Brain pericyte (primary cell): Measurements from ENCODE around the gene ACAA1.
"Not testable (repeated sequence)": the region's sequence is repeated elsewhere in the genome, so short reads cannot be mapped to it uniquely, and the experiment has no call there.

ENCODE experiments used
- DNase-seq: peaks from one replicate; pipeline ENCODE4 v3.0.0-alpha.2; 2012; ENCODE audit warnings: low read depth, low spot score

ACAA1 gene

DNA sequence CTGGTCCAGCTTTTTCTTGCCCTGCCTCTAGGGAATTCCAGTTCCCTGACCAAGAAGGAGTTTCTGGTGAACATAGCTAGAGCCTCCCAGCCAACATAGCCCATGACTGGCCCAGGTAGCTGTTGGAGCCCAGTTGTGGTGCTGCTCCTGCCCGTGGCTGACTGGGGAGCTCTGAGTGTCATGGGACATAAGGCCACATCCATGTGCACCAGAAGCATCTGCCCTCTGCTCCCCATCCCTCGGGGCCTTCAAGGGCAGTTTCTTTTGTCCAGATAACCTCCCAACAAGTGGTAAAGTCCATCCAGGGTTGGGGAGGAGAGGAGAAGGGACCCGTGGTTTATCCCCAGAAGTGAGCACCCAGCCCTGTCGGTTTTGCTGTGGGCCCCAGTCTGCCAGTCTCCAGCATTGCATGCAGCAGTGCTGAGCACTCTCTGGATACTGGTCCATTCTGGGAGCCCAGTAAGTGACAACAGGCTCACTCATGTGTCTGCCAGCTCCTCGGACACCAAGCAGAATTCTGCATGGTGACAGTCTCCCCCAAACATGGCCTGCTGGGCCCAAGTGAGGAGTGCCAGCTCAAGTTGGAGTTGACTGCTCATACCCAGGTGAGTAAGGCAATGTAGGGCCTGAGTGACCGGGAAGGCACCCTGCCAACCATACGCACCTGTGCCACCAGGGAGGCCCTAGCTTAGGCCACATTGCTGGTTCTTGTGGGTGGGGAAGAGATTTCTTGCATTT lies 28.8 kb downstream of the ACAA1 start:
- DNase-seq, result no peak

DNA sequence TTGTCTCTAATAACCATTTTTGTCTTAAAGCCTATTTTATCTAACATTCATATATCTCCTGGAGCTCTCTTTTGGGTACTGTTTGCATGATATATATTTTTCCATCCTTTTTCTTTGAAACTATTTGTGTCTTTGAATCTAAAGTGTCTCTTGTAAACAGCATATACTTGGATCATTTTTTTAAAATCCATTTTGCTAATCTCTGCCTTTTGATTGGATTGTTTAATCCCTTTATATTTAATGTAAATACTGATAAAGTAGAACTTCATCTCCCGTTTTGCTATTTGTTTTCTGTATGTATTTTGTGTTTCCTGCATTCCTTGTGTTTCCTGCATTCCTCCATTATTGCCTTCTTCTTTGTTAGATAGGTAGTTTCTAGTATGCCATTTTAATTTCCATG lies 31.4 kb downstream of the ACAA1 start:
- no peak for DNase-seq

DNA sequence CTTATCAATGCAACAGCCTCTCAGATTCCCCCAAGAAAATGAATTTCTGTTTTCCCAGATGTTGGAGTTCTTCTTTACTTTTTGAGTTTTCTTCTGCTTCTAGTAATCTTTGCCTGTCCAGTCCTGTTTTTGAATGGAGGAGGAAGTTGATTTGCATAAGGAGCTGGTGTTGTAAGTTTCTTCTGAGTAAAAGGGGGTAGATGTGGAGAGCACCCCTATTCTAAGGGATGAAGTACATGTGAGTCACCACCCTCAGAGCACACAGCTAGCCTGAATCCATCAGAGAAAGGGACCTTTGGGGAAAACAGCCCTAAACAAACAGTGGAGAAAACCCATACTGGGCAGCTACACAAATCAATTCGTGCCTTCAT lies 34.5 kb downstream of the ACAA1 start:
- DNase-seq, result no peak

DNA sequence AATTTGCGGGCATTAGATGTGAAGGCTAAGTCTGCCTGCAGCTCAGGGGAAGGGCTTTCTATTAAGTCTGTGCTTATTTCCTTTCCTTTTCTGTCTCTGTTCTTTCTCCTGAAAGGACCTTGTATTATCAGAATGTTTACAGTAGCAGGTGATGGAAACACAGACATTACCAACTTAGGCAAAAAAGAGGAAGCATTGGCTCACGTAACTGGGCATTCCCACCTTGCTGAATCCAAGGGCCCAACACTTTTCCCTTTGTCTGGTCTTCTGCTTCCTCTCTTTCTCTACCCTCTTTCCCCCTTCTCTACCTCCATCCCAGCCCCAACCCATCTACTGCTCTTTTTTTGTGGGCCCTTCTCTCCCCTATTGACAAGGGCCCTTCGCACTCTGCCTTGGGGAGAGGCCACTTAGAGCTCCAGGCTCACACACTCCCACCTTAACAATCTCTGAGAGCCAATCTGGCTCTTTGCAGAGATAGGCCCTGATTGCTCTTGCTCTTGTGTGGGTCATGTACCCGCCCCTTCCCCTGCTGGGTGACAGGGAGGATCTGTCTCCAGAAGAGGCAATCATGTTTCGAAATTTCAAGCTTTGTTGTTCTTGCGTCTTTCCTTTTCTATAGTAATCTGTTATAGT lies 35.0 kb downstream of the ACAA1 start:
- no peak for DNase-seq

DNA sequence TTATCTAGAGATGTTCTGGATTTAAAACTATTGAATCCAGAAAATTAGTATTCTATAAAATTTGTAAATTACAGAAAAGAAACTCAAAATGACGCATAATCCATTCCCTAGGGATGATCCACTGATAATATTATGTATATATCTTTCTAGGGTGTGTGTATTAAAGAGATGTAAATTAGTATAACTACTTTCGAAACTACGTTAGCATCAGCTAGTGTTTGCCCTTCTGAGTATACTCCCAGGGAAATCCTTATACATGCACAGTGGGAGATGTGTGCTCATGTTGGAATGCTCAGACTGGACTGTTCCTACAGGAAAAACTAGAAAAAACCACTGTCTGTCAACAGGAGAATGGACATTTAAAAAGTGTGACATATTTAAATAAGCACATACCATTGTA lies 36.4 kb downstream of the ACAA1 start:
- DNase-seq, result no peak

DNA sequence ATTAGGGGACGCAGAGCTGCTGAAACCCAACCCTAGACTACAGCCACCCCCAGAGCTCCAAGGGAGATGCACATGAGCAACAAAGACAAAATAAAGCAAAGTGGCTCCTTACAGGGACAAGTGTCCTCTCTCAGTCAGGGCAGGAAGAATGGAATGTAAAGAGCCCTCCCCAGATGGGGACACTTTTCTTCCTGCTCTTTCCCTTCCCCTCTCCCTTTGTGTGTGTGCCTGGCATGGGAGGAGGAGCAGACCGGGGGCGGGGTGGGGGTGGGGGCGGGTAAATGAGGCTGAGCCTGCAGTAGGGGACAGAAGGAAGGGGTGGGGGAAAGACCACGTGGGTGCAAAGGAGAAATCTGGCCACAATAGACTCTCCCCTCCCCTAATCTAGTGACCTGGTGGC lies 37.4 kb downstream of the ACAA1 start:
- no peak for DNase-seq

DNA sequence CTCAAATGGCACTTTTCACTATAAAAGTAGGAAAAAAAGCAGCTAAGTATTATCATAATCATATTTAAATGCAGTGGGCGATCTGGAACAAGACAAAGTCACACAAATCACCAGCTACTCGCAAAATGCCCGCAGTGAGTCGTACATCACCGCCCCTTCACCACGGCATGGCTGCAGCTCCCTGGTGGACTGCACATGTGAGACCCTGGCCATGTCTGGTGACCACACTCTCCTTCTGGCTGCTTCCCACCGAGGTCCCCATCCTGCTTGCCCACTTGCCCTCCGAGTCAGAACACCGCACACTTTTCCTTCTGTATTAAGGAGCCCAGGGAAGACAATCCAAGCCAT lies 38.6 kb downstream of the ACAA1 start:
- no peak for DNase-seq

DNA sequence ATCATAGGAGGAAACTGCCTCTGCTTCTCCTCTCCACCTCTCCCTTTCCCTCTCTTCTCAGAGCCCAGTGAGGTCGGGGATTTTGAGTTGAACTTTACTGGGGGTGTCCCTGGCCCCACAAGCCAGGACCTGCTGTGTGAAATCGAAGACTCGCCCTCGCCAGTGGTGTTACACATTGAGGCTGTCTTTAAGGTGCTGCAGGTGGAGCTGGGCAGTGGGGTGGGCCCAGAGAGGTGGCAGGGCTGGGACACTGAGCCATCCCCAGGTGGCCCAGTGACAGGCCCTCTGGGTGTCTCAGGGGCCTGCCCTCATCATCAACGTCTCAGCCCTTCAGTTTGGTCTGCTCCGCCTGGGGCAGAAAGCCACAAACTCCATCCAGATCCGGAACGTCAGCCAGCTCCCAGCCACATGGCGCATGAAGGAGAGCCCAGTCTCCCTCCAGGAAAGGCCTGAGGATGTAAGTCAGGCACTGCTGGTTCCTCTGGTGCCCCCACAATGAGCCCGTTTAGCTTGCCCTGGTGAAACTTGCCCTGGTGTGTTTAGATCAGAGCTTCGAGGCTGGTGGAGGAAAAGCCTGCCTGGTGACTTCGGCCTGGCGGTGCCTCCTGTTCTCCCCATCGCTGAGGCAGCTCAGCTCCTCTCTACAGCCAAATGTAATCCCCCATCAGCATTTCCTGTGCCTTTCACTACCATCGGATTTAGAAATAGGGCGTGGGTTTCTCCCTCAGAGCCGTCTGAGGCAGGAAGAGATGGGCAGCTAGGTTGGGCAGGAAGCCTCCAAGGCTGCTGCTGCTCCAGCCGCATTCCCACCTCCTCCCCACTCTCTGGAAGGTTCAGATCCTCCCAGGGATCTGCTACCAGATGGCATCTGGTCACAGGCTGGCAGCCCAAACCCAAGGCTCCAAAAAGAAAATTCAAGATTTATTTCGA lies 39.2 kb downstream of the ACAA1 start:
- DNase-seq, result no peak

DNA sequence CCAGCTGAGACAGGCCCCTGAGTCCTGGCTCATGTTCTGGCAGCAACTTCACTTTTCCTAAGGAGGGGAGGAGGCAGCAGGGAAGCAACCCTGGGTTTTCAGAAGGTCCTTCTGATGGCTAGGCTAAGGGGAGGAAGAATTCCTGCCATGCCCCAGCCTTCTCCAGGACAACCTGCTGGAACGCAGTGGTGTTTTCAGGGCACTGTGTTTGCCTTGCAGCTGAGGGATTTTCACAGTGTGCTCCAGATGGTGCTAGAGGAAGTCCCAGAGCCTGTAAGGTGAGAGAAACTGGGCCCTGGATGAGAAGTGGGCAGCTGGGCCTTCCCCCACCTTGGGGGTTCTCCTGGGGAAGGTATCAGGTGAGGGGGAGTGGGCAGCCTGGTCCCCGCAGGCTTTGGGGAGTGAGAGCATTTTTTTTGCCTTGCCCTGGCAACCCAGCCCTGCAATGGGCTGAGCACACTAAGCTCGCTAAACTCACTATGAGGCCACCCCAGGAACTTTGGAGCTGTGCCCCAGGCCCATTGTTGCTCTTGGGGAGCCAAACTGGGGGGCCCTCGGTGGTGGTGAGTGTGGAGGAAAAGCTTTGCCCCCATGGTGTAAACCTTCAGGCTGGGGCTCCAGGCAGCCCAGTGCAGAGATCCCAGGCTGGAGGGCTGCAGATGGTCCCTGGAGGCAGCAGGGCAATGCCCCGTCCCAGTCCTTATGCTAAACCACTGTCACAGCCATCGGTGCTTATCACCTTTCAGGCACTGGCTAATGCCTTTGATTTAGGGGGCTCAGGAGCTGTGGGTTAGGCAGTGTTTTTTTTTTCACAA lies 41.1 kb downstream of the ACAA1 start:
- no peak for DNase-seq

DNA sequence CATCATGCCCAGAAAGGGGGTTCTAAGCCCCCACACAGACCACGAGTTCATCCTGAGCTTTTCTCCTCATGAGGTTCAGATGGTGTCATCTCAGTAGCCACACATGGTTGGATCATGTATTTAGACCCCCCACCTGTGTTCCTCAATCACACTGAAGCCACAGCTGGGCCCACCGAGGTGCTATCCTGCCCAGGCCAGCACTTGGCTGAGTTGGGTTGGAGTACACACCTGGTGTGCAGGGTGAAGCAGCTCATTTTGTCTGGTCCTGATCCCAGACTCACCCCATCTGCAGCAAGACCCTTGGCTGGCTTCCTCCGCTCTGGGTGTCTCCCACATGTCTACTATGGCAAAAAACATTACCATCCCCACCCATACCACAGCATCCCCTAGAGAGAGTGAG lies 41.9 kb downstream of the ACAA1 start:
- no peak for DNase-seq

DNA sequence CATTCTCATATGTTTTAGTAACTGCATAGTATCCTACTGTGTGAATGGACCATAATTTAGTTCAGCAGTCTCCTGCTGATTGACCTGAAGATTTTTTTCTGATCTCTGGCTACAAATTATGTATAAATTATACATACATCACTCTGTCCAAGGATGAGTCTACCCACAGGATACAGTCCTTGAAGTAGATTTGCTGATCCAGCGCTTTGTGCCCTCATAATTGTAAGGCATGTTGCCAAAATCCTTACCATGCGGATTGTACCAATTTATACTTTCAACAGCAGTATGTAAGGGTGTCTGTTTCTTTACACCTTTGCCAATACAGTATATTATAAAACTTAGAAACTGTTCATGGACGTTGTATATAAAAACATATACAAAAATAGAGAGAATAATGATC lies 46.5 kb downstream of the ACAA1 start:
- DNase-seq, result no peak

DNA sequence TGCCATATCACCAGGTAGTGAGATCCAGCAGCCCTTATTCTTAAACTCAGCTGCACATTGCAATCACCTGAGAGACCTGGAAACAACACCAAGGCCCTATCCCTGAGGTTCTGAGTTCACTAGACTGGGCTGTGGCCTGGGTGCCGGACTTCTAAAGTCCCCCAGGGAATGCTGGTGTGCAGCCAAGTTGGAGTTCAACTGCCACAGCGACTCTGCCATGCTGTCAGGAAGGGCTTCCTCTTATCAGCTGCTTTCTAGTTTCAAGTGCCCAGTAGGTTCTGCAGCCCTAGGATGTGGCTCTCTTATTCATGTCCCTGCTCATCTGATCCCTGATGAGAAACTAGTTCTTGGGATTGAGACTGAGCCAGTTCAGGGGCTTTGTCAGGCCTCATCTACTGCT lies 47.8 kb downstream of the ACAA1 start:
- no peak for DNase-seq

DNA sequence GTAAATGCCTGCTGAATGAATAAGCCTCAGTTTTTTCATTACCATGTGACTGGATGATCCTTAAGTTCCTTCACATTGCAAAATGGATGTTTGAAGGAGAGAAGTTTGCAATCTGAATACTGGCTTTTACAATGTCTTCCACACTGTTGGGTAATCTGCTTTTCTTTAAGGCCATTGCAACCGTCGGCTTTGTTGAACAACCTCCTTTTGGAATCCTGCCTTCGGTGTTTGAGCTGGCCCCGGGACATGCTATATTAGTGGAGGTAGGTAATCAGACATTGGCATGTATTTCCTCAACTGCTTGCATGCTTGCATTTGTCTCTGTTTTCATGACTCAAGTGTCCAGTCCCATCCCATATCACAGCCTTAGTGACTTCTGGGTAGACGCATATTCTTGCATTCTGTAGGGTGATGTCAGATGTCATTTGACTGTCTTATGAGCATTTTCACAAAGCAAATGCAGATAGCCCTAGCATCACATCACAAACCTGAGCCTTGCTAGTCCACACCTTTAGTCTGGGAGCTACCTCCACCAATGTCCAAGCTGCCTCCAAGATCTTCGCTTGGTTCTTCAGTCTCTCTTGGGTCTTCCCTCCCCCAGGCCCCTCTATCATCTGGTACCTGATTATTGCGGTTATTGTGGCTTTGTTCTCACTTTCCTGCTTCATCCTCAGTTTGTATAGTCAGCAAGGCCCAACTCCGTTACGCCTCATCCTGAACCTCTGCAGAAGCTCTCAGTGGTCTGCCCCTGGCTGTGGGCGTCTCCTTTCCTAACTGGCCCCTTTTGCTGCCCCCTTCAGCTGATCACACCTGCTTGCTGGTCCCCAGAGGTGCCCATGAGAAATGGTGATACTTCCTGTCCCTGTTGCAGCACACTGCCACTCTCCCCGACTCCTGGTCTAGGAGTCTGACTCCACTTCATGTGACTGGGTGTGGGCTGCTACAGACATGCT lies 48.5 kb downstream of the ACAA1 start:
- no peak for DNase-seq

DNA sequence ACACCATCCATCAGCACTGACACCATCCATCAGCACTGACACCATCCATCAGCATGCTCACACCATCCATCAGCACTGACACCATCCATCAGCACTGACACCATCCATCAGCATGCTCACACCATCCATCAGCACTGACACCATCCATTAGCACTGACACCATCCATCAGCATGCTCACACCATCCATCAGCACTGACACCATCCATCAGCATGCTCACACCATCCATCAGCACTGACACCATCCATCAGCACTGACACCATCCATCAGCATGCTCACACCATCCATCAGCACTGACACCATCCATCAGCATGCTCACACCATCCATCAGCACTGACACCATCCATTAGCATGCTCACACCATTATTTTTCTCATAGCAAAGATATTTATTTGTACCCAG lies 49.6 kb downstream of the ACAA1 start:
- DNase-seq, result not testable (repeated sequence)

DNA sequence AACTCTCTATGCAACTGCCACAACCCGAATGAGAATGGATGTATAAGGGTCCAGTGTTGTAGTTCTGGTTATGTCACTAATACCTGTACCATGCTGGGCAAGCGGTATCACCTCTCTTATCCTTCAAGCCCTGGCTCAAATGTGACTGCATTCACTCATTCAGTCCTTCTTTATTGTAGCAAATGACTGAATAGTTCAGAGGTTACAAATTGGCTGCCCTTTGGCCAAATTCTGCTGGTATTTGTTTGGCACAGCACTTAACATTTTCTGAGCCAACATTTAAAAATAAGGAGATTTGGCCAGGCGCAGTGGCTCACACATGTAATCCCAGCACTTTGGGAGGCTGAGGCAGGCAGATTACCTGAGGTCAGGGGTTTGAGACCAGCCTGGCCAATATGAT lies 50.4 kb downstream of the ACAA1 start:
- no peak for DNase-seq

DNA sequence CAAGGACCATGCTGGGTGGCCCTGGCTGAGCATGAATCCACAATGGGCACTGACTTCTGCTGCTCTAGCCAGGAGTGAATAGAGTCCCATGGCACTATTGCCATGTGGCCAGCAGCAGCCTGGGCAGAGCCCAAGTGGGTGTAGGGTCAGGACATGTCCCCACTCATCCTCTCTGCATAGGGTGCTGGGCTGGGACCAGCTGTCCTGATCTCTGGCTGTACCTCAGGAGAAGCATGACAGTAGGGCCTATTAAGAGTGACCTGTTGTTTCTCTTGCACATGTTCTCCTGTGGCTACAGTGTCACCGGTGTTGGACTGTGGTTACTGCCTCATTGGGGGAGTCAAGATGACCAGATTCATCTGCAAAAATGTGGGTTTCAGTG lies 51.0 kb downstream of the ACAA1 start:
- no peak for DNase-seq

DNA sequence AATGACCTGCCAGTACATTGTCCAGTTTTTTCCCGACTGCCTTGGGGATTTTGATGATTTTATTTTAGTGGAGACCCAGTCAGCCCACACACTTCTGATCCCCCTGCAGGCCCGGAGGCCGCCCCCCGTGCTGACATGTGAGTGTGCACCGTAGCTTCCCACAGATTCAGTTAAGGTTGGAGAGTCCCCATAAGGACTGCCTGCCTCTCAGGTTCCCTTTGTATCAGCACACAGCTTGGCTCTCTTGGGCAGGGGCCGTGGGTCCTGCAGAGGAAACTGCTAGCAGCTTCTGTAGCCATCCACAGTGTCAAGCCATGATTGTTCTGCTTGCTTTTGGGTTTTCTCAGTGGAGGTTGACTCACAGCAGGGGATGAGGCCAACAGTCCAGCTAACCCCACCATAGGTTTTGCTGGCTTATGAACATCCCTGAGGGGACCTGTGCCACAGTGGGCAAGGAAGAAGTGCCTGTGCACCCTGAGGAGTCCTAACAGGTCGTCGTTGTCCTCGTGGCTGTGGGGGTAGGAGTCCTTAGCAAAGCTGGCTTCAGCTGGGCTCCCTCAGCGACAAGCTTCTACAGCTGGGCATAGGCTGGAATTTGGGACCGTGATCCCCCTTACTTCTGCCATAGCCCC lies 51.5 kb downstream of the ACAA1 start:
- DNase-seq, result no peak

DNA sequence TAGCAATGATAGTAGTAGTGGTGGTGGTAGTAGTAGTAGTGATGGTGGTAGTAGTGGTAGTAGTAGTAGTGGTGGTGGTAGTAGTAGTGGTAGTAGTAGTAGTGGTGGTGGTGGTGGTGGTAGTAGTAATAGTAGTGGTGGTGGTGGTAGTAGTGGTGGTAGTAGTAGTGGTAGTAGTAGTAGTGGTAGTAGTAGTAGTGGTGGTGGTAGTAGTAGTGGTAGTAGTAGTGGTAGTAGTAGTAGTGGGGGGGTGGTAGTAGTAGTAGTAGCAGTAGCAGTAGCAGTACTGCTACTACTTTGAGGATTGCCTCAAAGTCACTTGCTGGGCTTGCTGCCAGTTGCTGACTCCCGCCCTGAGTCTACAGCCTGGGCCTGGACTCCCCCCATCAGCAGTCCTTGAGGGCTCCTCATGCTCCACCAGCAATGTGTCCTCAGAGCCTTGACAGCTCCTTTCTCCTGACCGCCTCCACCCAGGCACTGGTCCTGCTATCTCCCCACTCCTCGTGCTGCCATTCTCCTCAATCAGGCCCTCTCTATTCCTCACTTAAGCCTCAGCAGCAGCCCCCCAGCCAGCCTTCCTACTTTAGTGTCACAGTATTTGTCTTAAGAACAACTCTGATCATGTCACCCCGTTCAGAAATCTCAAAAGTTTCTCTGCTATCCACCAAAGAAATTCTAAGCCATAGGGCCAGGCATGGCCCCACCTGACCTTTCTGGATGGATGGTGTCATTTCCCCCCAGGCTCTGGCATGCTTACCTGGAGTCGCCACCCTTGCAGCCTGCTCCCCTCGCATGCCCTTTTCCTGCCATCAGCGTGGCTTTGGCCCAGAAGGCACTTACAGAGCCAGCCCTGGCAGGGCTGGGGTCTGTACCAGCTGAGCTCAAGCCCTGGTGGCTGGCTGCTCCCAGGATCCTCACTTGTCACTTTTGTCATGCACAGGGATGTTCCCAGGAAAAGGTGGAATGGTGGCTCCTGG lies 52.3 kb downstream of the ACAA1 start:
- no peak for DNase-seq

DNA sequence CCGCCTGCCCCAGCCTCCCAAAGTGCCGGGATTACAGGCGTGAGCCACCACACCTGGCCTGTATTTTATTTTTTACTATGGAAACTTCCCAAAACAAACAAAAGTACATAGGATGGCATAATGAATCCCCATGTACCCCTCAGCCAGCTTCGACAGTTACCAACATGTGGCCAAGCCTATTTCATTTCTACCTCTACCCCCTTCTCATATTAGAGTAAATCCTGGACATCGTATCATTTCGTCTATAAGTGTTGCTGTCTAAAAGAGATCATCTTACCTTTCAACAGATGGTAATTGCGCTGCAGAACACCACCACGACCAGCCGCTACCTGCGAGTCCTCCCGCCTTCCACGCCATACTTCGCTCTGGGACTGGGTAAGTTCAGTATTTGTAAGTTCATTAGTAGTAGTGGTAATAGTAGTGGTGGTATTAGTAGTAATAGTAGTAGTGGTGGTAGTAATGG lies 53.0 kb downstream of the ACAA1 start:
- no peak for DNase-seq
